B cell (primary cell): ENCODE data around the gene OAT.

Source experiments
- EZH2 ChIP-seq: IDR thresholded peaks from 2 replicates; pipeline ENCODE4 v1.6.1; 2012; ENCODE audit warnings: borderline replicate concordance, low read depth, mild to moderate bottlenecking, moderate library complexity, low read length; ENCODE audit not compliant: insufficient read depth, poor library complexity, severe bottlenecking
- TF ChIP-seq, protein P1 (sequence below): fragments of 200-600 bp; IDR thresholded peaks from one replicate; pipeline ENCODE4 v1.8.0; 2022; ENCODE audit warnings: antibody characterized with exemption, mild to moderate bottlenecking

DNA sequence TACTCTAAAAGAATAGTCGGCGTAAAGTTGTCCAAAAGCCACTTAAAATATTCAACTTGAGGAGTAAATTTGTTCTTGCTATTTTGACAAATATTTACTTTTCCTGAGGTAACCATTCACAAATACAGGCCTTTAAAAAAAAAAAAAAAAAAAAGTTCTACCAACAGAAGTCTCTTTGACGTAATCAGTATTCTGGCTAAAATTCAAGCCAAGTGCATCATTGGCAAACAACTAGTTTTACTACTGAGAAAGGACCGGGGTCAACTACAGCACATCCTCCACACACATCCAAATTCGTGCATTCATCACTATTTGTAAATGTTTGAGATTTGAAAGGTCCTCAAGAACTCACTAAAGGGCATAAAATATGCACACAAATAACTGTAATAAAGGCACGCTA, 2.0 kb downstream of the OAT start:
- TF ChIP-seq, protein P1, sequence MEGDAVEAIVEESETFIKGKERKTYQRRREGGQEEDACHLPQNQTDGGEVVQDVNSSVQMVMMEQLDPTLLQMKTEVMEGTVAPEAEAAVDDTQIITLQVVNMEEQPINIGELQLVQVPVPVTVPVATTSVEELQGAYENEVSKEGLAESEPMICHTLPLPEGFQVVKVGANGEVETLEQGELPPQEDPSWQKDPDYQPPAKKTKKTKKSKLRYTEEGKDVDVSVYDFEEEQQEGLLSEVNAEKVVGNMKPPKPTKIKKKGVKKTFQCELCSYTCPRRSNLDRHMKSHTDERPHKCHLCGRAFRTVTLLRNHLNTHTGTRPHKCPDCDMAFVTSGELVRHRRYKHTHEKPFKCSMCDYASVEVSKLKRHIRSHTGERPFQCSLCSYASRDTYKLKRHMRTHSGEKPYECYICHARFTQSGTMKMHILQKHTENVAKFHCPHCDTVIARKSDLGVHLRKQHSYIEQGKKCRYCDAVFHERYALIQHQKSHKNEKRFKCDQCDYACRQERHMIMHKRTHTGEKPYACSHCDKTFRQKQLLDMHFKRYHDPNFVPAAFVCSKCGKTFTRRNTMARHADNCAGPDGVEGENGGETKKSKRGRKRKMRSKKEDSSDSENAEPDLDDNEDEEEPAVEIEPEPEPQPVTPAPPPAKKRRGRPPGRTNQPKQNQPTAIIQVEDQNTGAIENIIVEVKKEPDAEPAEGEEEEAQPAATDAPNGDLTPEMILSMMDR, result no peak
- no peak for TF ChIP-seq EZH2
